Measurements from ENCODE around the gene BORCS6. TPM values are rescaled to one million over a fixed set of nuclear protein-coding genes. Genes with fewer than 3 reads are reported as not detected.
A peak's percentile ranks its signal among the peaks of the same experiment; 100 is the strongest.

Gene BORCS6
- total and polyA plus RNA-seq, 2 of the 13 experiments (the other 11 are each of a cell fraction or from before 2014, with no cell fraction given) = 2.0 to 5.1 TPM

DNA sequence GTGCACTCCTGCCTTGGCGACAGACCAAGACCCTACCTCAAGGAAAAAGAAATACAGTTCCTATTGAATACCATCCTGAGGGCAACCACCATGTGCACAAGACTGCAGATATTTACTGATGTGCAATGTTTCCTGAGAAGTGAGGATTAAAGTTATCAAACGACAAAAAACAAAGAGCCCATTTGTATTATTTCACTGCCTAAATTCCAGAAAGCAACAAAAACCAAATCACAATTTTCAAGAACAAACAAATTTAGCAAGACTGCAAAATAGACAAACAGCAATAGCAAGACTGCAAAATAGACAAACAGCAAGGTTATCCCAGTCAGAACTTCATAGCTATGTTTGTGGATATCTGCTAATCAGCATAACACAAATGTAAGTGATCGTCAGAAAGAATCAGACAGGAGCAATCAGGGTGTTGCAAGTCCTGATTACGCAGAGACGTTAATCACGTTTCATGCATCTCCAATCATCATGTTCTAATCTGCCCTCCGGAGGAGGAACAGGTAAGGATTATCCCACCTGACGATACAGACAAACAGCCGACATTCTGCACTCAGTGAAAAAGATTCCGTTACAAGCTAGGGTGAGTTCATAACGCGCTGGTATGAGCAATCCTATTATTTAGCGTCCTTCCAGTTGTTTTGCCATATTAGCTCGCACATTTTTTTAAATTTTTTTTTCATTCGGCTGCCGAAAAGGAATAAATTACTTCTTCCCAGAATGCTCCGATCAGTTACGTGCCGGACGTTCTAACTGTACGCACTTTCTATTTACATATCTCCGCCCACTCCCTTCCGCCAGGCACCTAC, 16.7 kb downstream of the BORCS6 start (continued):
- TF ChIP-seq KAT2B (IDR thresholded peaks at IDR 0.05; ENCODE audit: borderline replicate concordance, low read depth, low read length) (no peak), ZNF3 (CRISPR knock-in tag; IDR thresholded peaks at IDR 0.05) (peak; percentile 59; the same call in 1 of the 2 replicates), ZKSCAN5 (CRISPR knock-in tag; IDR thresholded peaks at IDR 0.05) (no peak), ZNF562 (CRISPR knock-in tag; IDR thresholded peaks at IDR 0.05; ENCODE audit: borderline replicate concordance) (no peak; the same call in 1 of the 2 replicates), ZNF44 (CRISPR knock-in tag; IDR thresholded peaks at IDR 0.05) (0 out of 2 replicates have a peak, but pooled peaks have one; percentile 64), RORA (CRISPR knock-in tag; IDR thresholded peaks at IDR 0.05) (no peak), HDAC2 (CRISPR knock-in tag; IDR thresholded peaks at IDR 0.05) (peak; percentile 91), SNAPC4 (CRISPR knock-in tag; IDR thresholded peaks at IDR 0.05) (peak; percentile 100), NR1H2 (CRISPR knock-in tag; IDR thresholded peaks at IDR 0.05; ENCODE audit: borderline replicate concordance, low read depth) (peak; percentile 88; the same call in 1 of the 2 replicates), NCOA1 (CRISPR knock-in tag; IDR thresholded peaks at IDR 0.05) (0 out of 2 replicates have a peak, but pooled peaks have one; percentile 59), SRF (IDR thresholded peaks at IDR 0.05; ENCODE audit: low read depth, low read length) (peak; percentile 66), ZNF768 (CRISPR knock-in tag; IDR thresholded peaks at IDR 0.05) (peak; percentile 26; the same call in 1 of the 2 replicates), ATF7 (IDR thresholded peaks at IDR 0.05) (peak; percentile 45; the same call in 1 of the 2 replicates), ATF7 (CRISPR knock-in tag; IDR thresholded peaks at IDR 0.05) (no peak; the same call in 1 of the 2 replicates), ZNF33B (CRISPR knock-in tag; IDR thresholded peaks at IDR 0.05) (peak; percentile 68; the same call in 1 of the 2 replicates), SALL2 (CRISPR knock-in tag; IDR thresholded peaks at IDR 0.05) (peak; percentile 86), RBM22 (optimal IDR thresholded peaks at IDR 0.05; ENCODE audit: low read length) (peak; percentile 99), ZNF607 (CRISPR knock-in tag; IDR thresholded peaks at IDR 0.05; ENCODE audit: borderline replicate concordance) (peak; percentile 93; the same call in 1 of the 2 replicates), KDM1A (CRISPR knock-in tag; IDR thresholded peaks at IDR 0.05) (no peak), ZNF773 (CRISPR knock-in tag; IDR thresholded peaks at IDR 0.05; ENCODE audit: borderline replicate concordance) (0 out of 2 replicates have a peak, but pooled peaks have one; percentile 83), ZNF766 (CRISPR knock-in tag; IDR thresholded peaks at IDR 0.05; ENCODE audit: borderline replicate concordance) (peak; percentile 83)
- TF ChIP-seq, protein P1, sequence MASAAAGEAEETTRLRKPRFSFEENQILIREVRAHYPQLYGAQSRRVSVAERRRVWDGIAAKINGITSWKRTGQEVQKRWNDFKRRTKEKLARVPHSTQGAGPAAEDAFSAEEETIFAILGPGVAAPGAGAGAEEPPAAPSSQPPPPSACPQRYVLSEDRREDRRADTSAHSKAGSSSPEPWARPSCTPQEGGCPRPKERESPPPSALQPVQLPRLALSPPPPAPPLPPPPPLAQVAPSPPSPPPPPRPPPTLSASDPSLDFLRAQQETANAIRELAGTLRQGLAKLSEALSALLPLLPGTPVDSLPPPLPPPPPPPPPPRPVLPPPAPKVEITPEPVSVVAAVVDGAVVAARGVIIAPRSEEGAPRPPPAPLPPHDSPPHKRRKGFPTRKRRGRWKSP (CRISPR knock-in tag; IDR thresholded peaks at IDR 0.05) = peak; percentile 81; the same call in 1 of the 2 replicates
- TF ChIP-seq, protein P2, sequence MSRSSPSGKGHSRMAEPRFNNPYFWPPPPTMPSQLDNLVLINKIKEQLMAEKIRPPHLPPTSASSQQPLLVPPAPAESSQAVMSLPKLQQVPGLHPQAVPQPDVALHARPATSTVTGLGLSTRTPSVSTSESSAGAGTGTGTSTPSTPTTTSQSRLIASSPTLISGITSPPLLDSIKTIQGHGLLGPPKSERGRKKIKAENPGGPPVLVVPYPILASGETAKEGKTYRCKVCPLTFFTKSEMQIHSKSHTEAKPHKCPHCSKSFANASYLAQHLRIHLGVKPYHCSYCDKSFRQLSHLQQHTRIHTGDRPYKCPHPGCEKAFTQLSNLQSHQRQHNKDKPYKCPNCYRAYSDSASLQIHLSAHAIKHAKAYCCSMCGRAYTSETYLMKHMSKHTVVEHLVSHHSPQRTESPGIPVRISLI (CRISPR knock-in tag; IDR thresholded peaks at IDR 0.05; ENCODE audit: borderline replicate concordance) = no peak; the same call in 1 of the 2 replicates

All from HepG2 (cell line).